Measurements from ENCODE around the gene CADM4. TPM values are rescaled to one million over a fixed set of nuclear protein-coding genes. Genes with fewer than 3 reads are reported as not detected.

CADM4 gene
- total and polyA plus RNA-seq, 9 of the 15 experiments (the other 6 are each of a cell fraction or from before 2014, with no cell fraction given): 0.03 to 4.6 (median 1.3) TPM

DNA sequence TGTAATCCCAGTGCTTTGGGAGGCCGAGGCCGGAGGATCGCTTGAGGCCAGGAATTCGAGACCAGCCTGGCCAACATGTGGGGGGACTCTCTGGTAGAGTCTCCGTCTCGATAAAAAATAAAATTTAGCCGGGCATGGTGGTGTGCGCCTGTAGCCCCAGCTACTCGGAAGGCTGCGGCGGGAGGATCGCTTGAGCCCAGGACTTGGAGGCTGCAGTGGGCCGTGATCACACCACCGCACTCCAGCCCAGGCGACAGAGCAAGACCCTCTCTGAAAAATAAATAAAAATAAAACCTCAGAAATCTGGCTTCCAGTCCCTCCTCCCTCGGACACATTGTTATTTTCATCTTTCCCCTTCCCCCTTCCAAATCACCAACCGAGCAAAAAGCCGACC lies 44.0 kb downstream of the CADM4 start:
- peaks cover 15 to 47% of the 10 kb centered on the region in 2 experiments; a peak in 4 of 5 replicates for H3K4me1 ChIP-seq (replicated peaks in 1 of 2; ENCODE audit: control insufficient read depth in 2 of 2, insufficient read depth in 2 of 2, low read length in 2 of 2)
- no peaks in the 10 kb centered on the region for H3K9me1 ChIP-seq (ENCODE audit: control insufficient read depth, insufficient read depth, low read length)
- no peaks in the 10 kb centered on the region for H3K27me3 ChIP-seq (ENCODE audit: control insufficient read depth in 2 of 2, insufficient read depth in 2 of 2, low read length in 2 of 2)
- TSS peak; percentile 85 for BruUV-seq (replicated peaks)
- H3K4me3 ChIP-seq: peak overlapping the region; percentile 76
- peaks cover 41% of the 10 kb centered on the region for H3K79me2 ChIP-seq (ENCODE audit: control insufficient read depth, insufficient read depth, low read length)
- H4K20me1 ChIP-seq (replicated peaks; ENCODE audit: control insufficient read depth, insufficient read depth, low read length): no peaks in the 10 kb centered on the region
- peak overlapping the region; percentile 76 to 97 for H3K9ac ChIP-seq (ENCODE audit: insufficient read depth in 1 of 2, low read depth in 2 of 2, low read length in 2 of 2)
- peak overlapping the region; percentile 75 for H3K4me2 ChIP-seq (ENCODE audit: insufficient read depth, low read length)
- WGBS (ENCODE audit: insufficient coverage, low coverage, missing lambda C conversion rate): 8% methylated on average over 16 of the region's 18 CpGs
- DNase-seq (ENCODE audit: extremely low read depth in 1 of 4, low spot score in 3 of 4) (no peak), FAIRE-seq (no peak), ATAC-seq (peak; percentile 30)
- H3K36me3 ChIP-seq (ENCODE audit: control insufficient read depth, insufficient read depth, low read length): peaks cover 45% of the 10 kb centered on the region; the same call in 2 of the 3 replicates
- in situ Hi-C loops (cut with MboI) (no loop called here), intact Hi-C loops (cut with micrococcal nuclease) (no loop called here)
- H3K9me3 ChIP-seq (replicated peaks; ENCODE audit: control insufficient read depth, insufficient read depth, low read depth, low read length): no peaks in the 10 kb centered on the region
- ChIA-PET CTCF (ENCODE audit: low intra/inter-chr PET ratio) (interaction anchor here (1.0 to 1.9 kb wide), 3 partner anchors 30 to 148 kb away, joined by 3 to 9 read pairs (median 6); no protein-coding TSS in a partner anchor), POLR2A (interaction anchor here (0.5 to 5.6 kb wide), 10 partner anchors 13 to 169 kb away, joined by 3 to 60 read pairs (median 4); partner anchors contain the start of genes PINLYP, SRRM5 and XRCC1)
- peak overlapping the region; percentile 81 for H3K27ac ChIP-seq (ENCODE audit: extremely low read depth, low read depth, low read length)
- H2AFZ ChIP-seq (ENCODE audit: low read depth, low read length): peak overlapping the region; percentile 75
- TF ChIP-seq FOXP1 (CRISPR knock-in tag; IDR thresholded peaks at IDR 0.05) (0 out of 2 replicates have a peak, but pooled peaks have one; percentile 18), NONO (IDR thresholded peaks at IDR 0.05; ENCODE audit: low read depth in 2 of 2, low read length in 1 of 2) (no peak), ZNF165 (CRISPR knock-in tag; IDR thresholded peaks at IDR 0.05; ENCODE audit: borderline replicate concordance) (0 out of 2 replicates have a peak, but pooled peaks have one; percentile 10), ELF4 (CRISPR knock-in tag; IDR thresholded peaks at IDR 0.05) (no peak), ARID1B (IDR thresholded peaks at IDR 0.05) (0 out of 2 replicates have a peak, but pooled peaks have one; percentile 11), ZNF24 (IDR thresholded peaks at IDR 0.05) (no peak), NFIC (IDR thresholded peaks at IDR 0.05) (no peak), MCM7 (IDR thresholded peaks at IDR 0.05) (no peak), ZNF445 (CRISPR knock-in tag; IDR thresholded peaks at IDR 0.05; ENCODE audit: low read depth) (no peak), POLR3A (IDR thresholded peaks at IDR 0.05; ENCODE audit: borderline replicate concordance, extremely low read depth, insufficient read depth, insufficient read length) (no peak)
- TF ChIP-seq, protein P1, sequence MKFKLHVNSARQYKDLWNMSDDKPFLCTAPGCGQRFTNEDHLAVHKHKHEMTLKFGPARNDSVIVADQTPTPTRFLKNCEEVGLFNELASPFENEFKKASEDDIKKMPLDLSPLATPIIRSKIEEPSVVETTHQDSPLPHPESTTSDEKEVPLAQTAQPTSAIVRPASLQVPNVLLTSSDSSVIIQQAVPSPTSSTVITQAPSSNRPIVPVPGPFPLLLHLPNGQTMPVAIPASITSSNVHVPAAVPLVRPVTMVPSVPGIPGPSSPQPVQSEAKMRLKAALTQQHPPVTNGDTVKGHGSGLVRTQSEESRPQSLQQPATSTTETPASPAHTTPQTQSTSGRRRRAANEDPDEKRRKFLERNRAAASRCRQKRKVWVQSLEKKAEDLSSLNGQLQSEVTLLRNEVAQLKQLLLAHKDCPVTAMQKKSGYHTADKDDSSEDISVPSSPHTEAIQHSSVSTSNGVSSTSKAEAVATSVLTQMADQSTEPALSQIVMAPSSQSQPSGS (CRISPR knock-in tag; IDR thresholded peaks at IDR 0.05): no peak
